Liver (tissue), 9 donors: ENCODE data around the gene SLC52A1. TPM values are rescaled to one million over a fixed set of nuclear protein-coding genes. Genes with fewer than 3 reads are reported as not detected.

Source experiments
- DNase-seq: peaks from one replicate; pipeline ENCODE4 v3.0.0-alpha.2; 2017; ENCODE audit warnings: low spot score
- H3K27ac ChIP-seq, 2 donors: one replicate each; pipeline ENCODE4 v1.7.0; 2013; ENCODE audit warnings: inconsistent platforms in 2 of 2, low read length in 2 of 2, control low read depth in 1 of 2, low read depth in 1 of 2, mild to moderate bottlenecking in 1 of 2
- H3K27me3 ChIP-seq, 4 donors: one replicate each; pipeline versions ENCODE4 v1.6.1 to v1.7.0; 2013; ENCODE audit warnings: low read length in 3 of 4, inconsistent platforms in 1 of 4, mild to moderate bottlenecking in 1 of 4, moderate library complexity in 1 of 4; ENCODE audit not compliant: control insufficient read depth in 4 of 4, insufficient read depth in 4 of 4
- H3K36me3 ChIP-seq, 4 donors: one replicate each; pipeline versions ENCODE4 v1.6.1 to v1.7.0; 2013; ENCODE audit warnings: low read length in 3 of 4, mild to moderate bottlenecking in 3 of 4, low read depth in 1 of 4, moderate library complexity in 1 of 4; ENCODE audit not compliant: control insufficient read depth in 4 of 4, insufficient read depth in 3 of 4
- H3K4me1 ChIP-seq, 4 donors: one replicate each; pipeline versions ENCODE4 v1.6.1 to v1.7.0; 2013; ENCODE audit warnings: low read length in 3 of 4, mild to moderate bottlenecking in 3 of 4, moderate library complexity in 1 of 4; ENCODE audit not compliant: control insufficient read depth in 4 of 4, insufficient read depth in 4 of 4
- H3K4me3 ChIP-seq, 3 donors: one replicate each; pipeline versions ENCODE4 v1.6.1 to v1.7.0; 2013; ENCODE audit warnings: low read length in 3 of 3, control low read depth in 1 of 3, low read depth in 1 of 3, mild to moderate bottlenecking in 1 of 3
- H3K9ac ChIP-seq, 2 donors: one replicate each; pipeline ENCODE4 v1.7.0; 2013; ENCODE audit warnings: low read length in 2 of 2, mild to moderate bottlenecking in 2 of 2, moderate library complexity in 2 of 2, control low read depth in 1 of 2, low read depth in 1 of 2
- H3K9me3 ChIP-seq, 4 donors: one replicate each; pipeline versions ENCODE4 v1.6.1 to v1.7.0; 2013; ENCODE audit warnings: low read length in 3 of 4; ENCODE audit not compliant: control insufficient read depth in 4 of 4
- ATF3 ChIP-seq: IDR thresholded peaks from 2 replicates; pipeline ENCODE4 v1.6.1; 2016; ENCODE audit warnings: antibody characterized with exemption
- CTCF ChIP-seq: fragments of 150-350 bp; IDR thresholded peaks from 2 replicates; pipeline ENCODE4 v1.5.1; 2017; ENCODE audit warnings: improper control_type of control experiment, low read depth, low read length; ENCODE audit not compliant: missing input control
- EGR1 ChIP-seq, 2 donors: IDR thresholded peaks; 2 replicates each; pipeline ENCODE4 v1.6.1; 2016 to 2018; ENCODE audit warnings: antibody characterized with exemption in 2 of 2, low read depth in 2 of 2
- FOXA1 ChIP-seq: IDR thresholded peaks from 2 replicates; pipeline ENCODE4 v1.6.1; 2016; ENCODE audit warnings: antibody characterized with exemption
- FOXA2 ChIP-seq: IDR thresholded peaks from 2 replicates; pipeline ENCODE4 v1.6.1; 2016; ENCODE audit warnings: antibody characterized with exemption
- GABPA ChIP-seq, 2 donors: IDR thresholded peaks in 1 of 2; conservative IDR thresholded peaks in 1 of 2; 2 replicates each; pipeline ENCODE4 v1.6.1; 2016; ENCODE audit warnings: antibody characterized with exemption in 2 of 2, mild to moderate bottlenecking in 1 of 2, moderate library complexity in 1 of 2
- HNF4A ChIP-seq, 2 donors: conservative IDR thresholded peaks; 2 replicates each; pipeline ENCODE4 v1.6.1; 2016; ENCODE audit warnings: antibody characterized with exemption in 2 of 2, mild to moderate bottlenecking in 2 of 2
- HNF4G ChIP-seq: IDR thresholded peaks from 2 replicates; pipeline ENCODE4 v1.6.1; 2016; ENCODE audit warnings: antibody characterized with exemption
- JUND ChIP-seq, 2 donors: IDR thresholded peaks; 2 replicates each; pipeline ENCODE4 v1.6.1; 2016; ENCODE audit warnings: antibody characterized with exemption in 2 of 2
- MAX ChIP-seq: IDR thresholded peaks from 2 replicates; pipeline ENCODE4 v1.6.1; 2016; ENCODE audit warnings: antibody characterized with exemption
- NR2F2 ChIP-seq: IDR thresholded peaks from 2 replicates; pipeline ENCODE4 v1.6.1; 2016; ENCODE audit warnings: antibody characterized with exemption
- RAD21 ChIP-seq, 2 donors: IDR thresholded peaks; 2 replicates each; pipeline ENCODE4 v1.6.1; 2016; ENCODE audit warnings: antibody characterized with exemption in 2 of 2, mild to moderate bottlenecking in 2 of 2
- REST ChIP-seq: IDR thresholded peaks from 2 replicates; pipeline ENCODE4 v1.6.1; 2016; ENCODE audit warnings: antibody characterized with exemption, mild to moderate bottlenecking
- RXRA ChIP-seq, 2 donors: IDR thresholded peaks; 2 replicates each; pipeline ENCODE4 v1.6.1; 2017 to 2018; ENCODE audit warnings: antibody characterized with exemption in 2 of 2, mild to moderate bottlenecking in 1 of 2
- SP1 ChIP-seq: IDR thresholded peaks from 2 replicates; pipeline ENCODE4 v1.6.1; 2018; ENCODE audit warnings: antibody characterized with exemption, mild to moderate bottlenecking
- TAF1 ChIP-seq: conservative IDR thresholded peaks from 2 replicates; pipeline ENCODE4 v1.6.1; 2016; ENCODE audit warnings: antibody characterized with exemption, mild to moderate bottlenecking
- YY1 ChIP-seq: IDR thresholded peaks from 2 replicates; pipeline ENCODE4 v1.6.1; 2016; ENCODE audit warnings: antibody characterized with exemption, mild to moderate bottlenecking
- ZBTB33 ChIP-seq: IDR thresholded peaks from 2 replicates; pipeline ENCODE4 v1.6.1; 2016; ENCODE audit warnings: antibody characterized with exemption
- WGBS: extraction: QIAGEN DNeasy Blood & Tissue Kit; methylation state at CpG from one replicate; pipeline ENCODE4 v1.1.7; 2013; 5-methylcytosine and 5-hydroxymethylcytosine counted together
- polyA plus RNA-seq, 2 donors: library from polyadenylated mRNA; stranded (reverse) in 1 of 2; unstranded in 1 of 2; fragments of 200-250 nt in 1 of 2; fragments of >200 nt in 1 of 2; fragmentation: Nextera tagmentation in 1 of 2; extraction: Ambion mirVana in 1 of 2; gene quantifications; one replicate each; pipeline versions ENCODE4 v1.2.1 to v1.2.3, GENCODE V29; 2013 to 2015
- total RNA-seq, 2 donors: library from RNA; depleted of rRNA; stranded (reverse); fragments of >200 nt; gene quantifications; one replicate each; pipeline ENCODE4 v1.2.3, GENCODE V29; 2014
- donor health status: healthy.
- donor health status: healthy.
- donor health status: healthy.
- donor health status: healthy.
- donor health status: healthy.

Gene SLC52A1
- total and polyA plus RNA-seq, 4 donors: 0.08 to 0.28 (median 0.11) TPM; not detected in 1

GRCh38 chr17:5027299-5027698, 7.9 kb downstream of the SLC52A1 start:
- peaks cover 0 to 4% (median 0%) of the 10 kb centered on the region in 4 donors for H3K4me1 ChIP-seq
- no peak overlapping the region for H3K4me3 ChIP-seq
- no peak for DNase-seq
- no peak overlapping the region for H3K9ac ChIP-seq
- H3K9me3 ChIP-seq: no peaks in the 10 kb centered on the region
- no peak overlapping the region for H3K27ac ChIP-seq
- no peaks in the 10 kb centered on the region for H3K27me3 ChIP-seq
- WGBS: 93% methylated on average over 6 of the region's 6 CpGs
- TF ChIP-seq RAD21 (IDR thresholded peaks at IDR 0.05) (no peak), FOXA2 (no peak), CTCF (no peak), SP1 (no peak), ATF3 (no peak), YY1 (no peak), RXRA (IDR thresholded peaks at IDR 0.05) (no peak), REST (no peak)
- peaks cover 6 to 20% (median 8%) of the 10 kb centered on the region in 4 donors for H3K36me3 ChIP-seq

GRCh38 chr17:5024604-5025003, 10.6 kb downstream of the SLC52A1 start:
- no peak overlapping the region for H3K4me3 ChIP-seq
- no peaks in the 10 kb centered on the region for H3K4me1 ChIP-seq
- peaks cover 20 to 46% (median 28%) of the 10 kb centered on the region in 4 donors for H3K36me3 ChIP-seq
- no peaks in the 10 kb centered on the region for H3K27me3 ChIP-seq
- DNase-seq: no peak
- H3K9ac ChIP-seq: no peak overlapping the region
- WGBS: 99% methylated on average over 4 of the region's 4 CpGs
- no peak overlapping the region for H3K27ac ChIP-seq
- no peaks in the 10 kb centered on the region for H3K9me3 ChIP-seq
- no peak for TF ChIP-seq SP1
- TF ChIP-seq GABPA (IDR thresholded peaks at IDR 0.05 in 1 of 2, conservative IDR thresholded peaks at IDR 0.05 in 1 of 2): no peak
- TF ChIP-seq MAX: no peak
- no peak for TF ChIP-seq ZBTB33
- no peak for TF ChIP-seq FOXA2
- TF ChIP-seq RXRA (IDR thresholded peaks at IDR 0.05): no peak
- TF ChIP-seq EGR1 (IDR thresholded peaks at IDR 0.05; ENCODE audit: low read depth in 2 of 2): no peak
- no peak for TF ChIP-seq HNF4G
- no peak for TF ChIP-seq YY1
- TF ChIP-seq CTCF: no peak
- no peak for TF ChIP-seq FOXA1
- no peak for TF ChIP-seq TAF1
- TF ChIP-seq RAD21 (IDR thresholded peaks at IDR 0.05): no peak
- TF ChIP-seq REST: no peak
- no peak for TF ChIP-seq NR2F2
- TF ChIP-seq HNF4A (conservative IDR thresholded peaks at IDR 0.05): no peak
- TF ChIP-seq JUND (IDR thresholded peaks at IDR 0.05): no peak
- TF ChIP-seq ATF3: no peak
